SK-N-SH (cell line): Measurements from ENCODE around the gene NIN.

Experiments
- CTCF ChIP-seq: fragments of 200-600 bp; sonication (generic); IDR thresholded peaks from 2 replicates; pipeline ENCODE4 v1.6.1; 2017; ENCODE audit warnings: antibody characterized with exemption, mild to moderate bottlenecking, moderate library complexity
- EP300 ChIP-seq, 2 experiments: IDR thresholded peaks; 2 replicates each; pipeline versions ENCODE4 v1.4.0 to v1.6.1; 2012; ENCODE audit warnings: borderline replicate concordance in 1 of 2, low read depth in 1 of 2, low read length in 1 of 2
- FOXM1 ChIP-seq: IDR thresholded peaks from 2 replicates; pipeline ENCODE4 v1.4.0; 2012; ENCODE audit warnings: low read depth, mild to moderate bottlenecking
- JUND ChIP-seq: IDR thresholded peaks from 2 replicates; pipeline ENCODE4 v1.4.0; 2012
- NFIC ChIP-seq: IDR thresholded peaks from 2 replicates; pipeline ENCODE4 v1.4.0; 2012; ENCODE audit warnings: borderline replicate concordance
- PBX3 ChIP-seq: IDR thresholded peaks from 2 replicates; pipeline ENCODE4; 2012
- POLR2AphosphoS5 ChIP-seq: IDR thresholded peaks from 2 replicates; pipeline ENCODE4 v1.6.1; 2012; ENCODE audit warnings: low read depth, low read length
- RAD21 ChIP-seq: IDR thresholded peaks from 2 replicates; pipeline ENCODE4 v1.6.1; 2012; ENCODE audit warnings: mild to moderate bottlenecking, low read length
- USF1 ChIP-seq: IDR thresholded peaks from 2 replicates; pipeline ENCODE4 v1.4.0; 2012; ENCODE audit warnings: low read depth, borderline replicate concordance
- YY1 ChIP-seq: IDR thresholded peaks from 2 replicates; pipeline ENCODE4 v1.4.0; 2012; ENCODE audit warnings: low read depth, mild to moderate bottlenecking
- TF ChIP-seq, protein P1 (sequence below): IDR thresholded peaks from 2 replicates; pipeline ENCODE4 v1.4.0; 2012; ENCODE audit warnings: low read depth, borderline replicate concordance
- TF ChIP-seq, protein P2 (sequence below): IDR thresholded peaks from 2 replicates; pipeline ENCODE4 v1.6.1; 2012; ENCODE audit warnings: mild to moderate bottlenecking, low read depth, low read length, moderate library complexity

DNA sequence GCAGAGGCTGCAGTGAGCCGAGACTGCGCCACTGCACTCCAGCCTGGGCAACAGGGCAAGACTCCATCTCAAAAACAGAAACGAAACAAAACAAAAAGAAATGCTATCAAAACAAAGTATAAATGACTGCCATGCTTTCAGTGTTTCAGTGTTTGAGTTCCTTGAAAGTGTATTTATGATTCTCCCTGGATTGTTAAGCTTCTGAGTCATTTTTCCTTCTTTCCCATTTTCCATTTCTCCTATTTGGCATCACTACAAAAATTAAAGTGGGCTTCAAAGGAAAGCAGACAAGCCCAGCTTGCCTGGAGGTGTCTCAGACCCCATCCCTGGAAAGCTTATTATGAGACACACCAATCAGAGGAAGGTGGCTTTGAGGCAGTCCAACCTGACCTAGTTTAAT lies 35.1 kb downstream of the NIN start:
- no peak for TF ChIP-seq RAD21
- TF ChIP-seq USF1 = no peak
- no peak for TF ChIP-seq POLR2AphosphoS5
- TF ChIP-seq, protein P1, sequence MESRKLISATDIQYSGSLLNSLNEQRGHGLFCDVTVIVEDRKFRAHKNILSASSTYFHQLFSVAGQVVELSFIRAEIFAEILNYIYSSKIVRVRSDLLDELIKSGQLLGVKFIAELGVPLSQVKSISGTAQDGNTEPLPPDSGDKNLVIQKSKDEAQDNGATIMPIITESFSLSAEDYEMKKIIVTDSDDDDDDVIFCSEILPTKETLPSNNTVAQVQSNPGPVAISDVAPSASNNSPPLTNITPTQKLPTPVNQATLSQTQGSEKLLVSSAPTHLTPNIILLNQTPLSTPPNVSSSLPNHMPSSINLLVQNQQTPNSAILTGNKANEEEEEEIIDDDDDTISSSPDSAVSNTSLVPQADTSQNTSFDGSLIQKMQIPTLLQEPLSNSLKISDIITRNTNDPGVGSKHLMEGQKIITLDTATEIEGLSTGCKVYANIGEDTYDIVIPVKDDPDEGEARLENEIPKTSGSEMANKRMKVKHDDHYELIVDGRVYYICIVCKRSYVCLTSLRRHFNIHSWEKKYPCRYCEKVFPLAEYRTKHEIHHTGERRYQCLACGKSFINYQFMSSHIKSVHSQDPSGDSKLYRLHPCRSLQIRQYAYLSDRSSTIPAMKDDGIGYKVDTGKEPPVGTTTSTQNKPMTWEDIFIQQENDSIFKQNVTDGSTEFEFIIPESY = no peak
- TF ChIP-seq JUND = no peak
- no peak for TF ChIP-seq CTCF
- TF ChIP-seq, protein P2, sequence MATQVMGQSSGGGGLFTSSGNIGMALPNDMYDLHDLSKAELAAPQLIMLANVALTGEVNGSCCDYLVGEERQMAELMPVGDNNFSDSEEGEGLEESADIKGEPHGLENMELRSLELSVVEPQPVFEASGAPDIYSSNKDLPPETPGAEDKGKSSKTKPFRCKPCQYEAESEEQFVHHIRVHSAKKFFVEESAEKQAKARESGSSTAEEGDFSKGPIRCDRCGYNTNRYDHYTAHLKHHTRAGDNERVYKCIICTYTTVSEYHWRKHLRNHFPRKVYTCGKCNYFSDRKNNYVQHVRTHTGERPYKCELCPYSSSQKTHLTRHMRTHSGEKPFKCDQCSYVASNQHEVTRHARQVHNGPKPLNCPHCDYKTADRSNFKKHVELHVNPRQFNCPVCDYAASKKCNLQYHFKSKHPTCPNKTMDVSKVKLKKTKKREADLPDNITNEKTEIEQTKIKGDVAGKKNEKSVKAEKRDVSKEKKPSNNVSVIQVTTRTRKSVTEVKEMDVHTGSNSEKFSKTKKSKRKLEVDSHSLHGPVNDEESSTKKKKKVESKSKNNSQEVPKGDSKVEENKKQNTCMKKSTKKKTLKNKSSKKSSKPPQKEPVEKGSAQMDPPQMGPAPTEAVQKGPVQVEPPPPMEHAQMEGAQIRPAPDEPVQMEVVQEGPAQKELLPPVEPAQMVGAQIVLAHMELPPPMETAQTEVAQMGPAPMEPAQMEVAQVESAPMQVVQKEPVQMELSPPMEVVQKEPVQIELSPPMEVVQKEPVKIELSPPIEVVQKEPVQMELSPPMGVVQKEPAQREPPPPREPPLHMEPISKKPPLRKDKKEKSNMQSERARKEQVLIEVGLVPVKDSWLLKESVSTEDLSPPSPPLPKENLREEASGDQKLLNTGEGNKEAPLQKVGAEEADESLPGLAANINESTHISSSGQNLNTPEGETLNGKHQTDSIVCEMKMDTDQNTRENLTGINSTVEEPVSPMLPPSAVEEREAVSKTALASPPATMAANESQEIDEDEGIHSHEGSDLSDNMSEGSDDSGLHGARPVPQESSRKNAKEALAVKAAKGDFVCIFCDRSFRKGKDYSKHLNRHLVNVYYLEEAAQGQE = no peak
- TF ChIP-seq FOXM1 = no peak
- TF ChIP-seq YY1 = no peak
- no peak for TF ChIP-seq PBX3
- no peak for TF ChIP-seq NFIC
- no peak for TF ChIP-seq EP300 (IDR thresholded peaks at IDR 0.05; ENCODE audit: borderline replicate concordance in 1 of 2, low read depth in 1 of 2, low read length in 1 of 2)
